Stimulated activated CD4-positive, alpha-beta T cell treated with anti-CD3 and anti-CD28 coated beads, Interleukin-15, amount 100 ng/mL, for 24 hours (primary cell): ENCODE data around the gene PRSS35.
"Not testable (repeated sequence)": the region's sequence is repeated elsewhere in the genome, so short reads cannot be mapped to it uniquely, and the experiment has no call there.

Experiments used
- DNase-seq: peaks from one replicate; pipeline ENCODE4 v3.0.0-alpha.2; 2020

PRSS35 gene

DNA sequence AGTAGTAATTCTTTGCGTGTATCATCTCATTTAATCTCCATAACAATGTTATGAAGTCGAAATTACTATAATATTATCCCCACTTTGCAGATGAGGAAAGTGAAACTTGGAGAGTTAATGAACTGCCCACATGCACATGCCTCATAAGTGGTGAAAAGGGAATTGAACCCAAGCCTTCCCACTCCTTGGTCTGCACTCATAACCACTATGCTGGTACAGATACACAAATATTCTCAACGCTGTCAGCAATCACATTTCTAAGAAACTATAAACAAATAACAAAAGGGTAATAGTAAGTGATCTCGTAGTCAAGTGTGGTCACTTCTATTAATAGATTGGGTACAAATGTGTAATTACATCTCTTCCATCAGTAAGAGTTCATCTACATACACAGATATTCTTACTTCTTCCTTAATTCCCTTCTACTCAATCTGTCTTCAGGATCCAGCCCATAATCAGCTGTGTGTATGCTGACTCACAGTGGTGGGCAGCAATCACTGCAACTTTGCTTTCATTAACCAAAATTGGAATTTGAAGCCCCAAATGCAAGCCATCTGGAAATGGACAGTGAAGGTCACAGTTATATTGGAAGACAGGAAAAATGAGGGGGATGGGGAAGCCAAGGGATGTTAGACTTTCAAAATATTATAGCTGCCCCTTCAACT lies 6.6 kb downstream of the PRSS35 start:
- DNase-seq, result no peak

GRCh38 chr6:83536034-83536646 lies 23.8 kb downstream of the PRSS35 start:
- DNase-seq, result peak; percentile 70

- DNase-seq, result no peak
Observed at GRCh38 chr6:83536647-83537589, 24.6 kb downstream of the PRSS35 start.

DNA sequence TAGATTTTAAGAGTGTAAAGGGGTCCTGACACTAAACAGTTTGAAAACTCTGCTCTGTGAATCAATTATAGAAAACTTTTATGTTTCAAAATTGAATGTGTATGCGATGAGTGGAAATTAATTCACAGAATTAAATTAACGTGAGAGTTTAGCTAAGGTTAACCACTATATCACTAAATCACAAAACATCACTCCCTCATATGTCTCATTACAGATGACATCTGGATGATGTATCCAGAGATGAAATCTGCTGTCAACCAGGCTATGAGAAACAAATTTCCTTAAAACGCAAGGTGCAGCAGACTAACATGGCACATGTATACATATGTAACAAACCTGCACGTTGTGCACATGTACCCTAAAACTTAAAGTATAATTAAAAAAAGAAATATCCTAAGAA lies 27.3 kb downstream of the PRSS35 start:
- DNase-seq, result no peak

- DNase-seq, result no peak
Observed at GRCh38 chr6:83546636-83547035, 34.3 kb downstream of the PRSS35 start.

- not testable (repeated sequence) for DNase-seq
Observed at GRCh38 chr6:83550482-83550881, 38.1 kb downstream of the PRSS35 start.

GRCh38 chr6:83551748-83552147 lies 39.4 kb downstream of the PRSS35 start:
- DNase-seq, result not testable (repeated sequence)

DNA sequence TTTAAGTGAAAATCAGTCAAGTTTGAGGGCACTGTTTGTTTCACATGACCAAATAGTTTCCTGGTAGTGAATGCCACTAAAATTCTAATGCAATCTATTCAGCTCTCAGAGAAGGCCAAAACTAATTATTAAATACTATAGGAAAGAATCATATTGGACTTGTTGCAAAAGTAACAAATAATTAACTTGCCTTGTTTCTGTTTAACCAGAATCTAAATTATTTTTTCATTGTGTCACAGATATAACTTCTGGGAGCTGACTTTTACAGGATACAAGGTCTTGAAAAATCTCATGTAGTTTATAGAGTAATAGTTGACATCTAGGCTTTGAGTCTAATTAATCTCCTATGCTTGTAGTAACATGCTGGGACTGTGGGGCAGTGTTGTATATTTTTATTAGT lies 44.5 kb downstream of the PRSS35 start:
- DNase-seq, result no peak

DNA sequence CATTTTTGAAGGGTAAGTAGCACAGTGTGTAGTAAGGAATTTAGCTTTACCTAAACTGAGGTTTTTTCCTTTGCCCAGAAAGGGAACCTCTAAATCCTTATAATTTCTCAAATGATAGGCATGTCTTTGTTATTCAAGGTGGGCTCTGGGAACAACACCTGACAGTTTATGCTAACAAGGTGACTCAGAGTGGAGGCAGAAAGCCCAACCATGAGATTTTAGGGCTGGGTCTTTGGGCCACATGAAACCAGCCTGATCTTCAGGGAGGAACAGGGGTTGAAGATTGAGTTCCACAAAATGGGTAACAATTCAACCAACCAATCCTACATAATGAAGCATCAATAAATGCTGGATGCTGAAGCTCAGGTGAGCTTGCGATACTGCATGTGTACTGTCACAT lies 46.6 kb downstream of the PRSS35 start:
- no peak for DNase-seq

DNA sequence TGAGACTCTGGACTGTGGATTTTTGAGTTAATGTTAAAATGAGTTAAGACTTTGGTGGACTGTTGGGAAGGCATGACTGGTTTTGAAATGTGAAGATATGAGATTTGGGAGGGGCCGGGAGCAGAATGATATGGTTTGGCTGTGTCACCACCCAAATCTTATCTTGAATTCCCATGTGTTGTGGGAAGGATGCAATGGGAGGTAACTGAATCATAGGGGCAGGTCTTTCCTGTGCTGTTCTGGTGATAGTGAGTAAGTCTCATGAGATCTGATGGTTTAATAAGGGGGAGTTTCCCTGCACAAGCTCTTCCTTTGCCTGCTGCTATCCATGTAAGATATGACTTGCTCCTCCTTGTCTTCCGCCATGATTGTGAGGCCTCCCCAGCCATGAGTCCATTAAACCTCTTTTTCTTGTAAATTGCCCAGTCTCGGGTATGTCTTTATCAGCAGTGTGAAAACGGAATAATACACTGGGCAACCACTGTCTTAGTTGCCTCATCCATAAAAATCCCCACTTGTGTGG lies 59.4 kb downstream of the PRSS35 start:
- DNase-seq, result not testable (repeated sequence)

- DNase-seq, result no peak
Observed at GRCh38 chr6:83574783-83575182, 62.4 kb downstream of the PRSS35 start.
